Measurements from ENCODE around the gene XRN2. TPM values are rescaled to one million over a fixed set of nuclear protein-coding genes. Genes with fewer than 3 reads are reported as not detected.

The XRN2 gene
- total and polyA plus RNA-seq, 2 donors: 29.5 to 69.6 TPM

GRCh38 chr20:21372016-21372415 lies 68.9 kb downstream of the XRN2 start:
- no peaks in the 10 kb centered on the region for H3K4me1 ChIP-seq (ENCODE audit: control insufficient read depth in 2 of 2, insufficient read depth in 2 of 2, low read length in 2 of 2)
- WGBS: 99% methylated on average over 2 of the region's 2 CpGs
- H3K27ac ChIP-seq (ENCODE audit: low read depth in 1 of 2, low read length in 1 of 2): no peak overlapping the region
- H3K4me3 ChIP-seq (ENCODE audit: low read length in 2 of 2): no peak overlapping the region
- no peak for DNase-seq (ENCODE audit: low read depth in 6 of 9, low spot score in 9 of 9)
- no peaks in the 10 kb centered on the region for H3K9me3 ChIP-seq (ENCODE audit: control insufficient read depth in 2 of 2, insufficient read depth in 1 of 2, low read length in 1 of 2)
- H3K27me3 ChIP-seq (ENCODE audit: control insufficient read depth in 2 of 2, insufficient read depth in 1 of 2, low read length in 1 of 2): no peaks in the 10 kb centered on the region
- H3K36me3 ChIP-seq (ENCODE audit: control insufficient read depth in 2 of 2, insufficient read depth in 2 of 2, low read length in 1 of 2): peaks cover 0 to 14% of the 10 kb centered on the region in 2 donors

- Histone ChIP-seq H3K4me1 (ENCODE audit: control insufficient read depth in 2 of 2, insufficient read depth in 2 of 2, low read length in 2 of 2) (no peaks in the 10 kb centered on the region), H3K9me3 (ENCODE audit: control insufficient read depth in 2 of 2, insufficient read depth in 1 of 2, low read length in 1 of 2) (no peaks in the 10 kb centered on the region), H3K27me3 (ENCODE audit: control insufficient read depth in 2 of 2, insufficient read depth in 1 of 2, low read length in 1 of 2) (no peaks in the 10 kb centered on the region), H3K36me3 (ENCODE audit: control insufficient read depth in 2 of 2, insufficient read depth in 2 of 2, low read length in 1 of 2) (peaks cover 0 to 17% of the 10 kb centered on the region in 2 donors), H3K27ac (ENCODE audit: low read depth in 1 of 2, low read length in 1 of 2) (no peak overlapping the region), H3K4me3 (ENCODE audit: low read length in 2 of 2) (no peak overlapping the region)
- 99% methylated on average over 1 of the region's 1 CpG for WGBS
- no peak for DNase-seq (ENCODE audit: low read depth in 6 of 9, low spot score in 9 of 9)
Observed at GRCh38 chr20:21373436-21373835, 70.3 kb downstream of the XRN2 start.

- H3K27me3 ChIP-seq (ENCODE audit: control insufficient read depth in 2 of 2, insufficient read depth in 1 of 2, low read length in 1 of 2): no peaks in the 10 kb centered on the region
- no peak overlapping the region for H3K27ac ChIP-seq (ENCODE audit: low read depth in 1 of 2, low read length in 1 of 2)
- H3K4me1 ChIP-seq (ENCODE audit: control insufficient read depth in 2 of 2, insufficient read depth in 2 of 2, low read length in 2 of 2): no peaks in the 10 kb centered on the region
- H3K4me3 ChIP-seq (ENCODE audit: low read length in 2 of 2): no peak overlapping the region
- no peaks in the 10 kb centered on the region for H3K9me3 ChIP-seq (ENCODE audit: control insufficient read depth in 2 of 2, insufficient read depth in 1 of 2, low read length in 1 of 2)
- DNase-seq (ENCODE audit: low read depth in 6 of 9, low spot score in 9 of 9): no peak
- WGBS: 98% methylated on average over 3 of the region's 3 CpGs
- peaks cover 4% of the 10 kb centered on the region in 2 donors for H3K36me3 ChIP-seq (ENCODE audit: control insufficient read depth in 2 of 2, insufficient read depth in 2 of 2, low read length in 1 of 2)
Observed at GRCh38 chr20:21376626-21377025, 73.5 kb downstream of the XRN2 start.

- Histone ChIP-seq H3K4me3 (ENCODE audit: low read length in 2 of 2) (no peak overlapping the region), H3K4me1 (ENCODE audit: control insufficient read depth in 2 of 2, insufficient read depth in 2 of 2, low read length in 2 of 2) (no peaks in the 10 kb centered on the region), H3K27me3 (ENCODE audit: control insufficient read depth in 2 of 2, insufficient read depth in 1 of 2, low read length in 1 of 2) (no peaks in the 10 kb centered on the region), H3K9me3 (ENCODE audit: control insufficient read depth in 2 of 2, insufficient read depth in 1 of 2, low read length in 1 of 2) (no peaks in the 10 kb centered on the region), H3K27ac (ENCODE audit: low read depth in 1 of 2, low read length in 1 of 2) (no peak overlapping the region), H3K36me3 (ENCODE audit: control insufficient read depth in 2 of 2, insufficient read depth in 2 of 2, low read length in 1 of 2) (peaks cover 4 to 8% of the 10 kb centered on the region in 2 donors)
- DNase-seq (ENCODE audit: low read depth in 6 of 9, low spot score in 9 of 9): no peak
- WGBS: 98% methylated on average over 9 of the region's 9 CpGs
Observed at GRCh38 chr20:21377701-21378100, 74.6 kb downstream of the XRN2 start.

- Histone ChIP-seq H3K36me3 (ENCODE audit: control insufficient read depth in 2 of 2, insufficient read depth in 2 of 2, low read length in 1 of 2) (peaks cover 4 to 9% of the 10 kb centered on the region in 2 donors), H3K27ac (ENCODE audit: low read depth in 1 of 2, low read length in 1 of 2) (no peak overlapping the region), H3K4me1 (ENCODE audit: control insufficient read depth in 2 of 2, insufficient read depth in 2 of 2, low read length in 2 of 2) (no peaks in the 10 kb centered on the region), H3K27me3 (ENCODE audit: control insufficient read depth in 2 of 2, insufficient read depth in 1 of 2, low read length in 1 of 2) (no peaks in the 10 kb centered on the region), H3K4me3 (ENCODE audit: low read length in 2 of 2) (no peak overlapping the region), H3K9me3 (ENCODE audit: control insufficient read depth in 2 of 2, insufficient read depth in 1 of 2, low read length in 1 of 2) (no peaks in the 10 kb centered on the region)
- DNase-seq (ENCODE audit: low read depth in 6 of 9, low spot score in 9 of 9): no peak
- WGBS: 98% methylated on average over 5 of the region's 5 CpGs
Observed at GRCh38 chr20:21378259-21378658, 75.1 kb downstream of the XRN2 start.

- Histone ChIP-seq H3K27ac (ENCODE audit: low read depth in 1 of 2, low read length in 1 of 2) (no peak overlapping the region), H3K27me3 (ENCODE audit: control insufficient read depth in 2 of 2, insufficient read depth in 1 of 2, low read length in 1 of 2) (no peaks in the 10 kb centered on the region), H3K36me3 (ENCODE audit: control insufficient read depth in 2 of 2, insufficient read depth in 2 of 2, low read length in 1 of 2) (peaks cover 4 to 15% of the 10 kb centered on the region in 2 donors), H3K4me3 (ENCODE audit: low read length in 2 of 2) (no peak overlapping the region), H3K9me3 (ENCODE audit: control insufficient read depth in 2 of 2, insufficient read depth in 1 of 2, low read length in 1 of 2) (no peaks in the 10 kb centered on the region), H3K4me1 (ENCODE audit: control insufficient read depth in 2 of 2, insufficient read depth in 2 of 2, low read length in 2 of 2) (no peaks in the 10 kb centered on the region)
- WGBS: over 99% methylated on average over 2 of the region's 2 CpGs
- DNase-seq (ENCODE audit: low read depth in 6 of 9, low spot score in 9 of 9): no peak
Observed at GRCh38 chr20:21380711-21381110, 77.6 kb downstream of the XRN2 start.

- peaks cover 4 to 22% of the 10 kb centered on the region in 2 donors for H3K36me3 ChIP-seq (ENCODE audit: control insufficient read depth in 2 of 2, insufficient read depth in 2 of 2, low read length in 1 of 2)
- WGBS: 94% methylated on average over 1 of the region's 1 CpG
- DNase-seq (ENCODE audit: low read depth in 6 of 9, low spot score in 9 of 9): no peak
- H3K4me1 ChIP-seq (ENCODE audit: control insufficient read depth in 2 of 2, insufficient read depth in 2 of 2, low read length in 2 of 2): no peaks in the 10 kb centered on the region
- H3K4me3 ChIP-seq (ENCODE audit: low read length in 2 of 2): no peak overlapping the region
- no peaks in the 10 kb centered on the region for H3K27me3 ChIP-seq (ENCODE audit: control insufficient read depth in 2 of 2, insufficient read depth in 1 of 2, low read length in 1 of 2)
- H3K27ac ChIP-seq (ENCODE audit: low read depth in 1 of 2, low read length in 1 of 2): no peak overlapping the region
- no peaks in the 10 kb centered on the region for H3K9me3 ChIP-seq (ENCODE audit: control insufficient read depth in 2 of 2, insufficient read depth in 1 of 2, low read length in 1 of 2)
Observed at GRCh38 chr20:21381619-21382018, 78.5 kb downstream of the XRN2 start.

- Histone ChIP-seq H3K36me3 (ENCODE audit: control insufficient read depth in 2 of 2, insufficient read depth in 2 of 2, low read length in 1 of 2) (peaks cover 7 to 22% of the 10 kb centered on the region in 2 donors), H3K27me3 (ENCODE audit: control insufficient read depth in 2 of 2, insufficient read depth in 1 of 2, low read length in 1 of 2) (no peaks in the 10 kb centered on the region), H3K4me3 (ENCODE audit: low read length in 2 of 2) (no peak overlapping the region), H3K27ac (ENCODE audit: low read depth in 1 of 2, low read length in 1 of 2) (no peak overlapping the region), H3K9me3 (ENCODE audit: control insufficient read depth in 2 of 2, insufficient read depth in 1 of 2, low read length in 1 of 2) (no peaks in the 10 kb centered on the region), H3K4me1 (ENCODE audit: control insufficient read depth in 2 of 2, insufficient read depth in 2 of 2, low read length in 2 of 2) (no peaks in the 10 kb centered on the region)
- WGBS: 98% methylated on average over 5 of the region's 5 CpGs
- no peak for DNase-seq (ENCODE audit: low read depth in 6 of 9, low spot score in 9 of 9)
Observed at GRCh38 chr20:21384308-21384892, 81.3 kb downstream of the XRN2 start.

- 99% methylated on average over 5 of the region's 5 CpGs for WGBS
- no peaks in the 10 kb centered on the region for H3K4me1 ChIP-seq (ENCODE audit: control insufficient read depth in 2 of 2, insufficient read depth in 2 of 2, low read length in 2 of 2)
- peaks cover 3 to 22% of the 10 kb centered on the region in 2 donors for H3K36me3 ChIP-seq (ENCODE audit: control insufficient read depth in 2 of 2, insufficient read depth in 2 of 2, low read length in 1 of 2)
- H3K27me3 ChIP-seq (ENCODE audit: control insufficient read depth in 2 of 2, insufficient read depth in 1 of 2, low read length in 1 of 2): peaks cover 5 to 6% of the 10 kb centered on the region in 2 donors
- no peak for DNase-seq (ENCODE audit: low read depth in 6 of 9, low spot score in 9 of 9)
- H3K9me3 ChIP-seq (ENCODE audit: control insufficient read depth in 2 of 2, insufficient read depth in 1 of 2, low read length in 1 of 2): no peaks in the 10 kb centered on the region
- H3K4me3 ChIP-seq (ENCODE audit: low read length in 2 of 2): no peak overlapping the region
- no peak overlapping the region for H3K27ac ChIP-seq (ENCODE audit: low read depth in 1 of 2, low read length in 1 of 2)
Observed at GRCh38 chr20:21386111-21386510, 83.0 kb downstream of the XRN2 start.
